Cerebellar cortex (tissue), 1 donor: ENCODE results near the gene TOMM6.
"Not testable (repeated sequence)": the region's sequence is repeated elsewhere in the genome, so short reads cannot be mapped to it uniquely, and the experiment has no call there.

ENCODE experiments used
- DNase-seq: peaks from one replicate; pipeline ENCODE4 v3.0.0-alpha.2; 2015; ENCODE audit warnings: low spot score

The TOMM6 gene

DNA sequence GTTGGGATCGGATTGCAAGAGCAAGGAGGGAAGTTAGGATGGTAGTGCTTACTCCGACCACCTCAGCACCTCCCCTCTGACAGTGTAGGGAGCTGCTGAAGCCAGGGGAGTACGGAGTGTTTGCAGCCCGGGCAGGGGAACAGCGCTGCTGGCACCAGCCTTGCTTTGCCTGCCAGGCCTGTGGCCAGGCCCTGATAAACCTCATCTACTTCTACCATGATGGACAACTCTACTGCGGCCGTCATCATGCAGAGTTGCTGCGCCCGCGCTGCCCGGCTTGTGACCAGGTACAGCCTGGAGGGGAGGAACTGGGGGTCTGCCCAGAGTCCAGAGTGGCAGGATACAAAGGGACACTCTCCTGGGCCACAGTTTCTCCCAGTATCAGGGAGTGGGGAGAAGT lies 2.2 kb upstream of the TOMM6 start:
- no peak for DNase-seq

GRCh38 chr6:41785689-41786450 lies 1.6 kb upstream of the TOMM6 start:
- DNase-seq: peak; percentile 51

- peak; percentile 79 for DNase-seq
These were observed 859 bp upstream of the TOMM6 start for GRCh38 chr6:41786451-41787218.

- DNase-seq: no peak
These were observed 1.9 kb downstream of the TOMM6 start for GRCh38 chr6:41789390-41789724.

- no peak for DNase-seq
These were observed 2.6 kb downstream of the TOMM6 start for GRCh38 chr6:41790045-41790444.

GRCh38 chr6:41791305-41791704 lies 3.8 kb downstream of the TOMM6 start:
- DNase-seq: no peak

DNA sequence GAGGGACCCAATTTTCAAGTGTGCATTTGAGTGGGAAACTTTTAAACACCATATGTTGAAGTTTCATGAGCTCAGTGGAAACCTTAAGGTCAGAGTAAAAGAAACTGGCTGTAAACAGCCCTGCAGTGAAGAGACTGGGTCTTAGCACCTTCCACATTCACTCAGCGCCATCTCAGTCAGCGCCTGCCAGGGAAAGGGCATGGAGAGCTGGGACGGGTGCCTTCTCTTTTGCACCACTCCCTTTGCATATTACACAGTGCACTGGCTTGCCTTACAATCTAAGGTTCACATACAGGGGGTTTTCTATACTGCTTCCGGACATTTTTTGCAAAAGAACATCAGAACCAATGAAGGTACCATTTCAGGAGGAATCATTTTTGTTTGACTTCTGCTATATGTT lies 4.5 kb downstream of the TOMM6 start:
- DNase-seq: no peak

DNA sequence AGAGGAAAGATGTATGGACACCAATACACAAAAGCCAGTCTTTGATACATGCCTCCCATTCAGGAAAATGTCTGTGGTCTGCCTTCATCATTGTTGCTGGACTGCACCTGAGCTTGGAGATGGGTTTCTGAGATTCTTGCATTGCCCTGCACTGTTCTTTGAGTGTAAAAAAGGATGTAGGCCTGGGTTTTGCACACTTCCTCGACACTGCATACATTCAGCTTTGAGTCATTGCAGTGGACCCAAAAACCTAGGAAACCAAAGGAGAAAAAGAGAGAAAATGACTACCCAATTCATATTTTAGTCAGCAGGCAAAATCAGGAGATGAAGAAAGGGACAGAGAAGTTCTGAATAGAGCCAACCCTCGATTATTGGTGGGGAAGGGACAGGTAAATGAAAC lies 9.0 kb downstream of the TOMM6 start:
- no peak for DNase-seq

GRCh38 chr6:41798901-41799558 lies 11.5 kb downstream of the TOMM6 start:
- no peak for DNase-seq

DNA sequence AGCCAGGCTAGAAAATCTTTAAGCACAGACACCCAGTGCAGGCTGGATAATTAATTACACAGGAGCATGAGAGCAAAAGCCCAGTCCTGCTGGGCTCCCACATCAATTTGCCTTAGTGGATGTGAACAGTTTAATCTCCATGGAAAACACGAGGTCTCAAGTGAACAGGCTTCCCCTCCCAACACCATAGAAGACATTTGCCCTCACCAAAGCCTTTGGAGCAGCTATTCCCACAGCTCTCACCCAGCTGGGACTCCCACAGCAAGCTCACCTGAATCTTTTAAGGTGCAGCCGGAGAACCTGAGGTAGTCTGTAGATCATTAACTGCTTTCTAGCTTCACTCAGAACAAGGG lies 12.0 kb downstream of the TOMM6 start:
- DNase-seq: no peak

GRCh38 chr6:41801380-41801779 lies 13.9 kb downstream of the TOMM6 start:
- no peak for DNase-seq

DNA sequence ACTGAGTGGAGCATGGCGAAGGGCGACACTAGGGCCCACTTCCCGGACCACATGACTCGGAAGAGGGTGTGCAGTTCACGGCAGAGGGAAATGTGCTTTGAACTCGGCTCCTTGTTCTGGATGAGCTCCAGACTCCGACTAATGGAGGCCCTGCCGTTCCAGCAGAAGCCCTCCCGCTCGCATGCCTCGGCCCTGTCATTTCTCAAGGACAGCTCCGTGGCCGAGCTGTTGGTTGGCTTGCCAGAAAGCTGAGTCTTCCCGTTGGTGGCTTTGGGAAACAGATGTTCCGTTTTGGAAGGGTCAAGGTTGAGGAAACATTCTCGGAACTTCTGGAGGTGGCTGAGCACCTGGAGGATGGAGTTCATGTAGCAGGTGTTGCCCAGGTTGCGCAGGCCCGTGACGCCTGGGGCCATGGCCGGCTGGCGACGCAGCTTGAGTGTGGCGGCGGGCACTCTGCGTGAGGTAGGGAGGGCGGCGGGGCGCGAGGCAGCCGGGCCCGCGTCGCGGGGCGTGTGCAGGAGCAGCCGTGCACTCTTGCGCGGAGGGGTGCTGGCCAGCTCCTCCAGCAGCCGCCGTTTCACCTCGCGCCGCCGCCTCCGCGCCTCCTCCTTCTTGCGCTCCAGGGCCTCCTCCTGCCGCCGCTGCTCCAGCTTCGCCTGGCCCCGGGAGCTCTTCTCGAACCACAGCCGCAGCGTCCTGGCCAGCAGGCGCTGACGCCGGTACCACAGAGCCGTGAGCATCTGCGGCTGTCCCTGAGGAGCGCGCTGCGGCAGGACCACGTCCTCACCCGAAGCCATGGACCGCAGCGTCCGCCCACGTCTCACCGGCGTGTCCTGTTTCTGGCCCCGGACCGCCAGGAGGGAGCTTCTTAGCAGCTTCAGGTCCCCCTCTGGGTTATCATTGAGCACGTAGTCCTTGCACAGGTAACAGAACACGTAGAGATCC lies 18.6 kb downstream of the TOMM6 start:
- DNase-seq: no peak

DNA sequence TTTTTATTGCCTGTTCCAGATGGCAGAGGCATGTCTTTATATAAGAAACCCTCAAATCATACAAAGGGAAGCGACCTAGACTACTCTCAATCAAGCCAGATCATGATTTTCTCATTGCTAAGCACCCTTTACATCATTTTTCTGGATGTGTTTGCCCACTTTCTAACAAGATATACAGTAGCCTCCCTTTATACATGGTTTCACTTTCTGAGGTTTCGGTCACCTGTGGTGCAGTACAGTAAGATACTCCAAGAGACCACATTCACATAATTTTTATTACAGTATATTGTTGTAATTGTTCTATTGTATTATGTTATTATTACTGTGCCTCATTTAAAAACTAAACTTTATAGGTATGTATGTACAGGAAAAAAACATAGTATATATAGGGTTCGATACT lies 23.6 kb downstream of the TOMM6 start:
- DNase-seq: no peak

GRCh38 chr6:41811946-41812345 lies 24.5 kb downstream of the TOMM6 start:
- DNase-seq: not testable (repeated sequence)

- DNase-seq: no peak
These were observed 26.0 kb downstream of the TOMM6 start for GRCh38 chr6:41813469-41813868.

DNA sequence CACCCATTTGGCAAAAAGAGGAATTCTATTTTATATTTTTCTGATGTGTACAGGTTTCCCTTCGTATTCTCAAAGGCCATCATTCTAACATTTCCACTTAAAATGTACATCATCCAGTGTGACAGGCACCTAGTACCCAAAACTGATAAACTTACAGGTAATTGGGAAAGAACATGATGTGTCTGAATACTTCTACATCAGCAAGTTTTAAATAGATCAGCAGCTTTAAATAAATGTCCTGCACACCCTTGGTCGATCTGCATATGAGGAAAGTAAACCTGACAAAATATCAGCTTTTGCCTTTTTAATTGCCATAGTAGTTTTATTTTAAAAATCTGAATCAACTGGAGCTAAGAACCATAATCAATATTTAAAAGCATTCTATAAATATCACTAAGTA lies 26.5 kb downstream of the TOMM6 start:
- no peak for DNase-seq

DNA sequence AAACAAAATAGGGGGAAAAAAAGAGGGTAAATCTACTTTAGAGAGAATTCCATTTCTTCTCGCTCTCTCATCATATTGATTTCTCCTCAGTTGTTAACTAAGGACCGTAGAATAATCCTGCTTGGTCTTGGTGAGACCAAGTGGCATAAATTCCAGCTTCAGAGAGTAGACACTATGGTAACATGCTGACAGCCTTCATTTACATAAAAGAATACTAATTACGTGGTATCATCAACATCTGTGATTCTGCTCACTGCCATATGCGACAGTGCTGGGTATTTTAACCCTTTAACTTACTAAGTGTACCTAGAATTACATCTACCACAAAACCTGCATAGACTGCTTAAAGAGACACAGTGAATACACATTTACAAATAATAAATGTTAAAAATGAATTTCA lies 27.1 kb downstream of the TOMM6 start:
- no peak for DNase-seq

- DNase-seq: no peak
These were observed 28.1 kb downstream of the TOMM6 start for GRCh38 chr6:41815587-41815986.

DNA sequence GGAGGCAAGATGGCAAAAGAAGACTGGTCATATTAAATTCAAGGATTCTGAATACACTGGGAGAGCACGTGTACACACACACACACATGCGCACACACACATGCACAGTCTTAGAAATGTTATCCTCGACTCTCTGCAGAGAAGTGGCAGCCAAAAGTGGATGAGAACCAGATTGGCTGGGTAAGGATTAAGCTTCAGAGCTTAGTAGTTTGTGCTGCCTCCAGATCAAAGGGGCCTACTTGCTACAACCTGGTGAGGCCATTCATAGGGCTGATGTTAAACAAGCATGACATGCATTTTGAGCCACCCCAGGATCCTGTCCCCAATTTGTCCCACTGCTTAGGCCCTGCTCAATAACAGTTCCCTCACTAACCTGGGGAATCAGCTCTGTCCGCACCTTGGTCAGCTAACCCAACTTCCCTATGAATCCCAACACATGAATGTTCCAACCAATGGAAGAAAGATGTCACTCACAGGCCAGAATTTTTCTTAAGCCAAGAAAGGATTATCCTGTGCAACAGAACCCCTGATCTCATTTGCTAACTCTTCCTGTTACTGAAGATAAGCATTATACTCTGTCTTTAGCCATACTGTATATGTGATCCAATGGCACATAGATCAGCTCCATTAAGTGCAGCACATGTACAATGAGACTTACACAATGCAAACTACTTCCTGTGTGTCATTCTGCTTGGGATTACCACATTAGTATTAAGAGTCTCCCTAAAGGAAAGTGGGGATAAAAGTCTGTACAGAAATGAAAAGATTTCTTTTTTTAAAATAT lies 31.0 kb downstream of the TOMM6 start:
- DNase-seq: no peak

DNA sequence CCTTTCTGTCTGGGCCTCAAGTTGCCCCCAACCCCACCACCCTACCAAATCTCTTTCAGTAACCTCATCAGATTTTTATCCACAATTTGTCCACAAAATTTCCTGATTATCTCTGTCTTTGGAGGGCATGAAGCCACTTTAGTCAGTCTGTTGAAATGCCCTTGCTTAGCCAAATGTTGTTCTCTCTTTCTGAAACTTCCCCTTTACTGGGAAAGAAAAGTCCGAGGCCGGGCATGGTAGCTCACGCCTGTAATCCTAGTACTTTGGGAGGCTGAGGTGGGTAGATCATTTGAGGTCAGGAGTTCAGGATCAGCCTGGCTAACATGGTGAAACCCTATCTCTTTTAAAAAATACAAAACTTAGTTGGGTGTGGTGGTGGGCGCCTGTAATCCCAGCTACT lies 33.8 kb downstream of the TOMM6 start:
- no peak for DNase-seq

- DNase-seq: no peak
These were observed 34.5 kb downstream of the TOMM6 start for GRCh38 chr6:41822021-41822420.
